HG02642 (cell line): ENCODE results near the gene PCK2.
"Not testable (repeated sequence)": the region's sequence is repeated elsewhere in the genome, so short reads cannot be mapped to it uniquely, and the experiment has no call there.

Source experiments
- ATAC-seq: cut with Tn5 transposase; IDR thresholded peaks from one replicate; pipeline ENCODE4 v1.9.1; 2021; ENCODE audit warnings: mild to moderate bottlenecking; ENCODE audit not compliant: unreplicated experiment, poor library complexity

PCK2 gene

DNA sequence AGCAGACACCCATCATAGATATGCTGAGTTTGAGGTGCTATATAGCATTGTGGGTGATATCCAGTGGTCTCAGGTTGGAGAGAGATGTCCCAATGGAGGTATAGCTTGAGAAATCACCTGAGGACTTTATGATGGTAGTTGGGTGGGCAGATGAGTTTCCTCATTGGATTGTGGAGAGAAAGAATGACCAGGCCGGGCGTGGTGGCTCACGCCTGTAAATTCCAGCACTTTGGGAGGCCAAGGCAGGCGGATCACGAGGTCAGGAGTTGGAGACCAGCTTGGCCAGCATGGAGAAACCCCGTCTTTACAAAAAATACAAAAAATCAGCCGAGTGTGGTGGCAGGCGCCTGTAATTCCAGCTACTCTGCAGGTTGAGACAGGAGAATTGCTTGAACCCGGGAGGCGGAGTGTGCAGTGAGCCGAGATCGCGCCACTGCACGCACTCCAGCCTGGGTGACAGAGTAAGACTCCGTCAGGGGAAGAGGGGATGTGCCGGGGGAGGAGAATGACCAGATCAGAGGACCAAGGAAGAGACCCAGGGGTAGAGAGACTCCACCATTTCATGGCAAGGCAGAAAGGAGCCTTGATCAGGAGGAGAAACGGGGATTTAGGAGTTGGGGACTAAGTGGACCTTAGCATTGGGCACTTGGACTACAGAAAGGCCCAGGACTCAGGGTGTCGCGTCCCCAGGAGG, 757 bp upstream of the PCK2 start:
- no peak for ATAC-seq

DNA sequence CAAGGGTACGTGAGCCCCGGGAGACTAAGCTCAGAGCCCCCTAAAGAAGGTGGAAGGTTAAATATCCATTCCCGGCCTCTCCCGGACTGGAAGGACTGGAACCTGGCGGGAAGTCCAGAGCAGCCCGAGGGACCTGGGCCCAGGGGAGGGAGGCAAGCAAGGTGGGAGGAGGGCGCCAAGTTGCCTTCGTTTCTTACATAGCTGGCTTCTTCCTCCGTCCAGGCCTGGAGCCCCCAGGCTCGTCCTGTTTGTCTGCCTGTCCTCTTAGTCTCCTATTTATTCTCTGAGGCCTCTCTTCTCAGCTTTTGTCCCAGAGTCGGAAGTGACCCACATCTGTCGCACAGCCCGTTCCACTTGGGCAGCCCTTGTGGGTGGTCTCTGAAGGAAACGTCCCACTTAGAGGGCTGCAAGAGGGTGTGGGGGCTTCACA, 745 bp downstream of the PCK2 start:
- ATAC-seq = peak; percentile 0

DNA sequence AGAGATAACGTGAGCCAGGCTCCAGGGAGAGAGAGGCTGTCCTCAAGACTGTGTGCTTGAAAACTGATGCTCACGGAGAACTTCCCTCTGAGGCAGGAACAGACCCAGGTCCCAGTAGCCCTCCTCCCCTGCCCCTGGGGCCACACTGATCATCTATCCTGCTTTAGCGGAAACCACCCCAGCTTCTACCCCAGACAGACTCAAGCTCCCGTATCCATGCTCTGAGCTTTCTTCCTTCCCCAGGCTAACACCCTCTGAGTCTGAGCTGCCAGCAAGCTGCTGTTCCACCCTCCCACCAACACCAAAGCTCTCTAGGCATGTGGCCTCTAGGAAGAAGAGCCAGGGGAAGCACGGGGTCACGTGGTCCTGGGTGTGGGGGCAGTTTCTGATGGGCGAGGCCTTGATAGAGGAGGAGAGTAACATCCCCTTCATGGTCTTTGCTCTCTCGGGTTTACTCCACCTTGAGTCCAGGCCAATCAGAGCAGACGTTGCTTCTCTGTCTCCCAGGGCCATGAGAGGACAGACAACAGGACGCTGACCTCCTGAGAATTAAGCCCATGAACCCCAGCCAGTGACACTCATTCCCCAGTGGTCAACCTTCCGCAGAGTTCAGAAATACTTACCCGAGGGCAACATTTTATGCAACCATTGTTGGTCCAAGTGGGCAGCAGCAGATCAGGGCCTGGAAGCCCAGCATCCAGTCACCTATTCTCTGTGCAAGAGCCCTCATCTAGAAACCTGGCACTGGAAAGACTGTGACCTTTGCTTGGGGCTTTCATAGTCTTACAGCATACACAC, 1.4 kb downstream of the PCK2 start:
- ATAC-seq = peak; percentile 58

- no peak for ATAC-seq
Measured at GRCh38 chr14:24096545-24097181, 2.6 kb downstream of the PCK2 start.

DNA sequence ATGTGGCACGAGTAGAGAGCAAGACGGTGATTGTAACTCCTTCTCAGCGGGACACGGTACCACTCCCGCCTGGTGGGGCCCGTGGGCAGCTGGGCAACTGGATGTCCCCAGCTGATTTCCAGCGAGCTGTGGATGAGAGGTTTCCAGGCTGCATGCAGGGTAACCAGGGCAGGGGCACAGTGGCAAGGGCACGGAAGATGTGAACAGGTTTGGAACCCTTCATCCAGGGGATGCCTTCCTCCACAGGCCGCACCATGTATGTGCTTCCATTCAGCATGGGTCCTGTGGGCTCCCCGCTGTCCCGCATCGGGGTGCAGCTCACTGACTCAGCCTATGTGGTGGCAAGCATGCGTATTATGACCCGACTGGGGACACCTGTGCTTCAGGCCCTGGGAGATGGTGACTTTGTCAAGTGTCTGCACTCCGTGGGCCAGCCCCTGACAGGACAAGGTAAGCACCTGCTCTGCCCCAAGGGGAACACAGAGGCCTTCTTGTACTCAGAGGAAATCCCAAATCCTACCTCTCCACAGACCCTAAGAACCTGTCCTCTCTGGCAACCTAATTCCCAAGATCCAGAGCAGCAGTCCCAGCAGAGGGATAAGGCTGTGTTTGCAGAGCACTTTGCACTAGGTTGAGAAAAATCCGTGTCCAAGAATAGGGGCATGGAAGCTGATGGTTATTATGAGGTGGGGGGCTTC, 4.3 kb downstream of the PCK2 start:
- ATAC-seq = no peak

GRCh38 chr14:24098927-24099813, 5.1 kb downstream of the PCK2 start:
- no peak for ATAC-seq

DNA sequence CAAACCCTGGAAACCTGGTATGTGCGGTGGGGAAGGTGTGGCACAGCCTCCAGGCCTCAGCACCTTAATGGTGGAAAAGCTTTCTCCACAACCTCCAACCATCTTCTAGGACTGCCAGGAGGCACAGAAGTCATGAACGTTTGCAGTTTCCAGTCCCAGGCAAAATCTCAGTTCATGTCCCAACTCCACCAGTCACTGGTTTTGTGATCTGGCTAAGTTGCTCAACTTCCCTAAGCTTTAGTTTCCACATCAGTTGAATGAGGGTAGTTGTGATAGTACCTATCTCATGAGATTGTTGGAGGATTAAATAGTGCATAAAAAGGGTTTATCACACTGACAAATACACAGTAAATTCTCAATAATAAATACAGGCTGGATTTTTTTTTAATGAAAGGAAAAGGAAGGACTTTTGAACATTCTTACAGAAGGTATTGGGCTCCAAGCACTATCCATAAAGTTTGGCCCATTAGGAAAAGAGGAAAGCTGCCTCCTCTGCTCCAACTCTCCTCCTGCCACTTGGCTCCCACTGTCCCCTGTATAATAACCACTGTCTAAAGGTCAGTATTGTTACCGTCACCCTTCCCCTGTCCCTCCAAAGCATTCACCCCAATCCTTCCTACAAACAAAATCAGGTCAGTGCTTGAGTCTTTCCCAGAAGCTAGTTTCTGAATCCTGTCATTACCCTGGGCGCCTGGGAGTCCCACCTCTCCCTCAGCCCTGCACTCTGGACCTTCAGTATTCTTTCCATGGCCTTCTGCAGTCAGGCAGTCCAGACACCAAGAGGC, 6.3 kb downstream of the PCK2 start:
- no peak for ATAC-seq

GRCh38 chr14:24100982-24101494, 6.9 kb downstream of the PCK2 start:
- no peak for ATAC-seq

- no peak for ATAC-seq
Measured at GRCh38 chr14:24102357-24103048, 8.4 kb downstream of the PCK2 start.

DNA sequence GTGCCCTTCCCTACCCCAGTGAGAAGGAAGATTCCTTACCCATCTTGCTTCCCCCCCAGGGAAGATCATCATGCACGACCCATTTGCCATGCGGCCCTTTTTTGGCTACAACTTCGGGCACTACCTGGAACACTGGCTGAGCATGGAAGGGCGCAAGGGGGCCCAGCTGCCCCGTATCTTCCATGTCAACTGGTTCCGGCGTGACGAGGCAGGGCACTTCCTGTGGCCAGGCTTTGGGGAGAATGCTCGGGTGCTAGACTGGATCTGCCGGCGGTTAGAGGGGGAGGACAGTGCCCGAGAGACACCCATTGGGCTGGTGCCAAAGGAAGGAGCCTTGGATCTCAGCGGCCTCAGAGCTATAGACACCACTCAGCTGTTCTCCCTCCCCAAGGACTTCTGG, 9.3 kb downstream of the PCK2 start:
- ATAC-seq = no peak

GRCh38 chr14:24105609-24106239, 11.6 kb downstream of the PCK2 start:
- not testable (repeated sequence) for ATAC-seq

- ATAC-seq = no peak
Measured at GRCh38 chr14:24106672-24107271, 12.7 kb downstream of the PCK2 start.

GRCh38 chr14:24108336-24108874, 14.3 kb downstream of the PCK2 start:
- ATAC-seq = peak; percentile 24

GRCh38 chr14:24110060-24110459, 15.9 kb downstream of the PCK2 start:
- no peak for ATAC-seq

GRCh38 chr14:24110523-24110922, 16.4 kb downstream of the PCK2 start:
- no peak for ATAC-seq

DNA sequence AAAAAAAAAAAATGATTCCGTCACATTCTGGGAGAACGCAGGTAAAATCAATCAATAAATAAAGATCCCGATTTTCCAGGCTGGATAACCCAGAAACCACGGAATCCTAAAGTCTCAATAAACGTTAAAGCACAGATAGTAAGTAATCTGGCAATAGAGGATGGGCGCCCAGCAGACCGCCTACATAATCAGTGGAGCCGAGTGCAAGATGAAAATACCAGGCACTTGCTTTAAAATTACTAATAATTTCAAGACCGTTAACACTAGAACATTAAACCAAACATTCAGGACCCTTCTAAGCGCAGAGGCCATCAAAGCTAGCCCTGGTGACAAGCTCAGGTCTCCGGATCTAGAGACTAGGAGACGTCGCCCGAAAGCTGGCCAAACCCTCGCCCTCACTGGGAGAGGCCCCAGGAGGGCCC, 19.3 kb downstream of the PCK2 start:
- ATAC-seq = no peak
